Neural cell (in vitro differentiated cells): ENCODE results near the gene PRICKLE2.

Experiments used
- CTCF ChIP-seq: fragments of 450-650 bp; IDR thresholded peaks from 2 replicates; pipeline ENCODE4 v1.5.1; 2014; ENCODE audit warnings: antibody characterized with exemption, mild to moderate bottlenecking, moderate library complexity; ENCODE audit not compliant: poor library complexity, severe bottlenecking
- EP300 ChIP-seq: fragments of 450-650 bp; conservative IDR thresholded peaks from 2 replicates; pipeline ENCODE4 v1.6.1; 2014; ENCODE audit warnings: antibody characterized with exemption, mild to moderate bottlenecking, moderate library complexity; ENCODE audit not compliant: poor library complexity, severe bottlenecking
- EZH2 ChIP-seq: fragments of 200-600, 300-800 bp; shearing (Covaris generic), sonication (generic); IDR thresholded peaks from 2 replicates; pipeline ENCODE4 v1.6.1; 2014; ENCODE audit warnings: antibody characterized with exemption, low read length, borderline replicate concordance, mild to moderate bottlenecking; ENCODE audit not compliant: insufficient read depth, poor library complexity, severe bottlenecking
- POLR2AphosphoS5 ChIP-seq: IDR thresholded peaks from 2 replicates; pipeline ENCODE4 v1.6.1; 2012
- SMC3 ChIP-seq: fragments of 450-650 bp; conservative IDR thresholded peaks from 2 replicates; pipeline ENCODE4 v1.6.1; 2014; ENCODE audit warnings: antibody characterized with exemption, mild to moderate bottlenecking, moderate library complexity; ENCODE audit not compliant: poor library complexity
- TAF1 ChIP-seq: IDR thresholded peaks from 2 replicates; pipeline ENCODE4 v1.6.1; 2012; ENCODE audit warnings: low read depth
- TF ChIP-seq, protein P1 (sequence below): IDR thresholded peaks from 2 replicates; pipeline ENCODE4 v1.6.1; 2012; ENCODE audit warnings: borderline replicate concordance

GRCh38 chr3:64064804-64065203, 160.5 kb downstream of the PRICKLE2 start:
- TF ChIP-seq CTCF: no peak
- TF ChIP-seq EZH2: no peak
- no peak for TF ChIP-seq EP300
- no peak for TF ChIP-seq TAF1
- TF ChIP-seq, protein P1, sequence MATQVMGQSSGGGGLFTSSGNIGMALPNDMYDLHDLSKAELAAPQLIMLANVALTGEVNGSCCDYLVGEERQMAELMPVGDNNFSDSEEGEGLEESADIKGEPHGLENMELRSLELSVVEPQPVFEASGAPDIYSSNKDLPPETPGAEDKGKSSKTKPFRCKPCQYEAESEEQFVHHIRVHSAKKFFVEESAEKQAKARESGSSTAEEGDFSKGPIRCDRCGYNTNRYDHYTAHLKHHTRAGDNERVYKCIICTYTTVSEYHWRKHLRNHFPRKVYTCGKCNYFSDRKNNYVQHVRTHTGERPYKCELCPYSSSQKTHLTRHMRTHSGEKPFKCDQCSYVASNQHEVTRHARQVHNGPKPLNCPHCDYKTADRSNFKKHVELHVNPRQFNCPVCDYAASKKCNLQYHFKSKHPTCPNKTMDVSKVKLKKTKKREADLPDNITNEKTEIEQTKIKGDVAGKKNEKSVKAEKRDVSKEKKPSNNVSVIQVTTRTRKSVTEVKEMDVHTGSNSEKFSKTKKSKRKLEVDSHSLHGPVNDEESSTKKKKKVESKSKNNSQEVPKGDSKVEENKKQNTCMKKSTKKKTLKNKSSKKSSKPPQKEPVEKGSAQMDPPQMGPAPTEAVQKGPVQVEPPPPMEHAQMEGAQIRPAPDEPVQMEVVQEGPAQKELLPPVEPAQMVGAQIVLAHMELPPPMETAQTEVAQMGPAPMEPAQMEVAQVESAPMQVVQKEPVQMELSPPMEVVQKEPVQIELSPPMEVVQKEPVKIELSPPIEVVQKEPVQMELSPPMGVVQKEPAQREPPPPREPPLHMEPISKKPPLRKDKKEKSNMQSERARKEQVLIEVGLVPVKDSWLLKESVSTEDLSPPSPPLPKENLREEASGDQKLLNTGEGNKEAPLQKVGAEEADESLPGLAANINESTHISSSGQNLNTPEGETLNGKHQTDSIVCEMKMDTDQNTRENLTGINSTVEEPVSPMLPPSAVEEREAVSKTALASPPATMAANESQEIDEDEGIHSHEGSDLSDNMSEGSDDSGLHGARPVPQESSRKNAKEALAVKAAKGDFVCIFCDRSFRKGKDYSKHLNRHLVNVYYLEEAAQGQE: no peak
- TF ChIP-seq POLR2AphosphoS5: no peak
- no peak for TF ChIP-seq SMC3
